NOMO-1 treated with DMSO at 0.1 percent for 48 hours (cell line): ENCODE measurements around the gene OR2A7.
"Not testable (repeated sequence)": the region's sequence is repeated elsewhere in the genome, so short reads cannot be mapped to it uniquely, and the experiment has no call there.

Experiments
- DNase-seq: peaks from one replicate; lab custom pipeline; 2025; ENCODE audit not compliant: unreplicated experiment; lab: John Stamatoyannopoulos, UW

The OR2A7 gene, protein sequence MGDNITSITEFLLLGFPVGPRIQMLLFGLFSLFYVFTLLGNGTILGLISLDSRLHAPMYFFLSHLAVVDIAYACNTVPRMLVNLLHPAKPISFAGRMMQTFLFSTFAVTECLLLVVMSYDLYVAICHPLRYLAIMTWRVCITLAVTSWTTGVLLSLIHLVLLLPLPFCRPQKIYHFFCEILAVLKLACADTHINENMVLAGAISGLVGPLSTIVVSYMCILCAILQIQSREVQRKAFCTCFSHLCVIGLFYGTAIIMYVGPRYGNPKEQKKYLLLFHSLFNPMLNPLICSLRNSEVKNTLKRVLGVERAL

DNA sequence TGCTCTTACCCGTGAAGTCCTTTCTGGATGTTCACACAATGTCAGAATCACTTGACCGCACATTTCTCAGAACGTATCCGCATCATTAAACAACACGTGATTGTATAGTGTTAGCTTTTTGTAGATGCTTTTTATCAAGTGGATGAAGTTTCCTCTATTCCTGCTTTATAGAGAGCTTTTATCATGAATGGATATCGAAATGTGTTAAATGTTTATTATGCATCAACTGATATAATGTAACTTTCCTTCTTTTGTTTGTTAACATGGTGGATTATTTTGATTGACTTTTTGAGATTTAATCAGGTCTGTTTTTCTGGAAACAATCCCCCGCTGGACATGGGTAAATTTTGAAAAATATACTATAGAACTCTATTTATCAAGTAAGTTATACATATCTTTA lies at the start of gene OR2A7:
TSS of gene OR2A7 (minus strand) at position 101 of the 400 bp plus-strand sequence. CDS start 5,164 bp downstream, outside the sequence.
- DNase-seq, result not testable (repeated sequence)

DNA sequence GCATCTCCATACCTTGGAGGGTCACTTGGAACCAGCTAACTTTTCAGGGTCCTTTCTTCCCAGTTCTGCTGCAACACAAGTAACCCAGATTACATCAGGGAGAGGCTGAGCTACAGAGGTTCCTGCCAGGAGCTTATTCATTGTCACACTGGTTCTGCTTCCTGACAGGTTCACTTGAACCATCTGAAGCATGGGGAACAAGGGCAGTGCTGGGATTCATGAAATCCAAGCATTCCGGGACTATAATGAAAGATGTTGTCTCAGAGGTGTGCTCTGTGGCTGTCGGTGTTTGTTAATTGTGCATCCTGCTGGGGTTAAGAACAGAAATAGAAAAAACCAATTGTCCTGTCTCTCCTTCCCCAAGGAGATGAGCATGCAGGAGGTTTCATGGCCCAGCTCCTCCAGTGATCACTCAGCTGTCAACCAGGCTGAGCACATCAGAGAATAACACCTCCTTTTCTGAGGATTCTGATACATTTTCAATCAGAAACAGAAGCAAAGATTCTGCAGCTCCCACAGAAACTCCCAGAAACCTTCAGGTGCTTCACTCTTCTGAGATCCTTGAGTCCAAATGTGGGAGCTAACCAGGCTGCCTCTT lies 47.4 kb upstream of the OR2A7 start, which contains the start of gene OR2A1:
TSS of gene OR2A1 (plus strand) at position 548 of the 598 bp plus-strand sequence. CDS start 5,706 bp downstream, outside the sequence.
- not testable (repeated sequence) for DNase-seq

DNA sequence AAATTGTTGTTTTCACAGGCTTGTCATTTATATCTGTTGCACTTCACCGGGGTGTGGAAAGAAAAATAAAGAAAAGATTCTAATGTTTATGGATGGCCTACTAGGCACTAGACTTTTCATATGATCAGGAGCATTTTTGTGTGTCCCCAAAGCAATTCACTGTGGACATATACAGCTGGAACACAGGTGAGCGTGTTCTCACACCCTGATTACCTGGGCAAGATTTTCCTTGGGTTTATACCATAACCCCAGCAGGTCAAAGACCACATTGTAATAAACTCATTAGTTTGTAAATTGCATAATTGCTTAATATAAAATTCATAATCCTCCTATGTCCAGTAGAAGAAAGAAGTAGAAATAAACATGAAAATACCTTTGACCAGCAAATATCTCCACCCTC lies 46.6 kb upstream of the OR2A7 start:
- not testable (repeated sequence) for DNase-seq

DNA sequence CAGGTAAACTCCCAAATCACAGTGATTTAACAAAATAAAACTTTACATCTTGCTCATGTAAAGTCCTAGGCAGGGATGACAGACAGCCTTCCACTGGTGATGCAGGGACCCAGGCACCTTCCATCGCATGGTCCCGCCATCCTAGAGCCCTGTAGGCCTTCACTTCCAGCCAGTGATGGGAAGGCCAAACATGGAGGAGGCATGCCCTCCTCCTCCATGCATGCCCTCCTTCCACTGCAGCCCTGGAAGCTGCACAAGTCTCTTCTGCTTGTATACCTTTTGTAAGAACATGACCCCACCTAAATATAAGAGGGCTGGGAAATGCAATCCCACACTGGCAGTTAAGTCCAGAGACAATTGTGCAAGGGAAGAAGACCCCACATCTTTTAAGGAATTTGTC lies 45.1 kb upstream of the OR2A7 start:
- DNase-seq, result not testable (repeated sequence)

DNA sequence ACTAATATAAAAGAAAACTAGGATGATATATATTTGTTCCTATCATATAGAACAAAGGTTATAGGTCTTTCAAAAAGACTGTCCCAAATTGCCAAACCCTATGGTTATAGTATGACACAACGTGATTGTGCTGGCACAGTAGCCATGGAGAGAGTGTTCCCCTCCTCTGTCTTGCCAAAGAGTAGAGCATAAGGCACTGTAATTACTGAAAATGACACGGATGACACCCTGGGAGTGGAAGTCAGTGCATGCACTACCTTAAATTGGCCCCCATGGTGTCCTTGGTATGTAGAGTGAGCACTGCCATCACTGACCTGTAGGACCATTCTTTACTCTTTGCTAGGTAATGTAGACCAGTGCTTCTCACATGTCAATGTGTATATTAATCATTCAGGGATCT lies 40.6 kb upstream of the OR2A7 start:
- DNase-seq, result not testable (repeated sequence)

DNA sequence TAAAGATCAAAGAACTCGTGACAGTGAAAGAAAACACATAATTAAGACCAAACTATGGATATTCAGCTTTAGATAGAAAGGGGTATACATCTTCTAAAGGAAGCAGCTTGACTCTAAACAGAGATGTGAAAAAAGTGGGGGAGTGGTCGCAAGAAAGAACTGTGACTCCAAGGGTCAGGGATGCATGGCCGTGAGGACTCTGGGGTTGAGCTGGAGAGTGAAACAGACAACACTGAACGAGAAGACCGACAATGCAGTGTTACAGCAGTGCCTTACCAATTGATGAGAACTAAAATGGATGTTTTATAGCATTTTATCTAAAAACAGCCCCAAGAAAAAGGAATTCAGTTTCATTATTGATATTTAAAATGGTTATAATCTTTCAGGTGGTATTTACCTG lies 39.0 kb upstream of the OR2A7 start:
- not testable (repeated sequence) for DNase-seq

DNA sequence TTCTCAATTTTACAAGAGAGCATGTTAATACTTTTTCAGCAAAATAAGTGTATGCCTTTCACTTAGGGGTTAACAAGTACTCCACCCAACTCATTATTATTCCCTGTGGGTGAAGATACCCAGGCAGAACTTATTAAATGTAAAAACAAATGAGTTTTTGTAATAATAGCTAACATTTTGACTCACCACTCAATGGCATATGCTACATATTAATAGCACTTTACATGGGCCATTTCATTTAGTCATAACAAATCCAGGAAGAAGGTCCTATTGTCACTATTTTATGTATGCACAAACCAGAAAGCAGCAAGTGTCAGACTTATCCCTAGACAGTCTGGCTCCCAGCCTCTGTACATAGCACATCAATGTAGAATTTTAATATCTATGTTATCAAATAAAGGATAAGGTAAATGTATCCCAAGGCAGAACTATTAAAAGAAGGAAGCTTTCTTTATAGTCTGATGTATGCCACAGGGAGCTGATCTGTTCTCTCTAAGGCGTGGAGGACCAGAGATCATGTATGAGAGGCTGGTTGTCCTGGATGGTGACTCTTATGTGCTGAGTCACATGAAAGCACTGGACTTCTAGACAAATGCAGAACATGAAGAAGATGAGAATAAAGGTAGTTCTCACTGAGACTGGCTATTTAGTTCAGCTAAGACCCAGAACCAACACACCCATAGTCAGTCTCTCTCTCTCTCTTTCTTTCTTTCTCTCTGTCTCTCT lies 38.1 kb upstream of the OR2A7 start:
- not testable (repeated sequence) for DNase-seq

DNA sequence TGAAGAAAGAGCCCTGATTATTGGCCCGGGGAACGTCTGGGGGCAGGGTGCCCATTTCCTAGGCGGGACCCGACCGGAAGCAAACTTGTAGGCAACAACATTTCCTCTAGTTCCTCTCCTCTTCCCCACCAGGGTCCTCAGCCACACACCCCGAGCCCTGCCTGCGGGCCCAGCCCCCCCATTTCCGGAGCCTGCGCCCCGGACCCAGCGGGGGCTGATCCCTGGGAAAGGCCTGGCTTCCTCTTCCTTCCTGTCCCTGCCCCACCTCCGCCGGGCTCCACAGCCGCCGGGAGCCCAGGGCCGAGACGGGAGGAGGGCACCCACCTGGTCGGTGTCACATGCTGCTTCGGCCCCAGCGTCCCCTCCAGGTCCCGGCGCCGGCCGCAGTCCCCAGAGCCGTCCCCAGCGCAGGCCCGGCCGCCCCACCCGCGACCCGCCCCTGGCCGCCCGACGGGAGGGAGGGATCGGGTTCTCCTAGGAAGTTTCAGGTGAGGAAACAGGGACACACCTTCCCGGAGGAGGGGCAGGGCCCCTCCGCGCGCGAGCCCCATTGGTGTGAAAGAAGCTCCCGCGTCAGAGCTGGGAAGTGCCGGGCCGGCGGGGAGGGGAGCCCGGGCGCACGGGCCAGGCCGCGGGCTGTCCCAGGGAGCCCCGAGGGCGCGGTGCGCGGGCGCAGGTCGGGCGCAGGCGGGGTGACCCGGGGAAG lies 29.4 kb upstream of the OR2A7 start:
- DNase-seq, result not testable (repeated sequence)

DNA sequence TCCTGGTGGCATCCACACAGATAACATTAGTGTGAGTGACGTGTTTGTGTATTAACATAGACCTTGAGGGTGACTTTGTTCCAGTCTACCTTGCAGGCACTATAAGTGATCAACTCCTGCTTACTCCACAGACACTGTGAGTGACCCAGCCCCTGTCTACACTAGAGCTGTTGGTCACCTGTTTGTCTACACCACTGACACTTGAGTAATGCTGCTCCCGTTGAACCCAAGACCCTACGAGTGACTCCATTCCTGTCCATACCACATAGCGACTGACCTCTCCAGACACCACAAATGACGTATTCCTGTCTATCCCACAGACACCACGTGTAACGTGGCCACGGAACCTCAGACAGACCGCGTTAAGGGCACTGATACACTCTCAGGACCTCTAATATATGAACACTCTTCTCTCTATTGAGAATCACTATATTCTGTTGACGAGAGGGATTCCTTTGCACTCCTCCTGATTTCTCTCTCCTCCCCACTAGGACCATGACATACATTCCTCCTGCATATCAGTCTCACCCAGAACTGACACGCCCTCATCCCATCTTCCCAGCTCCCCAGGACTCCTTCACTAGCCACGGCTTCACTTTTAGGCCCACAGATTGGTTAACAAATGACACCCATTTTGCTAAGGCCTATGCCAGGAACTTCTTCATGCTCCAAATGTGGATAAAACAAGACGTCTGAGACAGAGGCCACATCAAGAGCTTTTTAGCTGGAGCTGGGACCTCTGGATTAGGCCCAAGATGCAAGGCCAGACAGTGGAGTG lies 28.0 kb upstream of the OR2A7 start:
- DNase-seq, result not testable (repeated sequence)

DNA sequence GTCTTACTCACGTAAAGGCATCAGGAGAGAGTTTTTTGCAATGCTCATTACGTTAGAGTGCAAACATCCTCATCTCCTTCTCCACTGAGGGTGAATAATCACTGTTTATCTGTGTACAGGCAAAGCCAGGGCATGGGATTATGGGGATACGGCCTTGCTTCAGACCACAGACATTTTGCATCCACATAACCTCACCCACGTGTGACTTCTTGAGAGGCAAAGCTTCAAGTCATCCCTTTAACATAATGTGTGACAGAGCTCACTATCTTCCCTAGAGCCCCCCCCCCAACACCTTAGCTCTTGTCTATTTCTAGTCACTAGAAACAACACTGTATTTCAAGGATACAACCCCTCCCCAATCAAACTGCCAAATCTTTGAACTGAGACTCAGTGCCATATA lies 27.0 kb upstream of the OR2A7 start:
- not testable (repeated sequence) for DNase-seq

DNA sequence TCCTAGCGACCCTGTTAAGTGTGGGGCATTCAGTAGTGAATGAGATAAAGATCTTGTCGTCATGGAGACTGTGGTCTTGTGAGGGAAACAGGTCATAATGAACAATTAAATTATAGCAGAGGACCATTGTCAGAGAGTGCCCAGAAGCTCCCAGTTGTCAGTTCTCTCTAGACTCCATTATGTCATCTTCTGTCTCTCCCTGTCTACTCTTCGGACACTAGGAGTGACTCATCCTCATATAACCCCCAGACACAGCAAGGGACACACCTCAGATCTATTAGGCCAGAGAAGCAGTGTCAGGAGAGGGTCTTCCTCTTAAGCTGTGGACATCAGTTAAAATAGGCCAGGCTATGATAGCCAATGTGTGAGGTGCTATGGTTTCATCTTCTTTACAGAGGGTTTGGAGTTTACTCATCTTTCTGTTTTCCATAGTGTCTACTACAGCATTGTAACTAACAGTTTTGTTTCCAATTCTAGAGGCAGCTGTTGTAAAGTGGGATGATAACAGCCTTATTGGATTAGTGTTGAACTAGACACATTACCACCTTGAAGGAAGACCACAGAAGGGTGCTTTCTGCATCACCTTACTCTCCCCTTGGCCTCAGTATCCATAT lies 22.7 kb upstream of the OR2A7 start:
- not testable (repeated sequence) for DNase-seq

DNA sequence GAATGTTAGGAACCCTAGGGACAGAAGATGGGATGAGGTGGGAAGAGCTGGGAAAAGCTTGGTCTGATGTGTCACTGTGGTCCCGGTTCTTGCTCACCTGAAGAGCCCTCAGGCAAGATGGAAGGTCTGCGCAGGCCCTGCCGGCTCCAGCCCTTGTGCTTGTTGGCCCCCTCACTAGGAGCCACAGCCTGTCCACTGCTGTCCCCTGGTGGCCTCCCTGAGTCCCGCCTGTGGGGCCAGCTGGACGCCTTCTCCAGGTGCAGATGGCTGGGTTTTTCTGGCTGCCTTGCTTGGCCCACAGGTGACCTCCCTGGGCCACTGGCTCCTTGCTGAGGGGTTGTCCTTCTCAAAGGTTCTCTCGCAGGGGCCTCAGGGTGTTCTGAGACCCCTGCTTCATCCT lies 19.1 kb upstream of the OR2A7 start:
- not testable (repeated sequence) for DNase-seq

DNA sequence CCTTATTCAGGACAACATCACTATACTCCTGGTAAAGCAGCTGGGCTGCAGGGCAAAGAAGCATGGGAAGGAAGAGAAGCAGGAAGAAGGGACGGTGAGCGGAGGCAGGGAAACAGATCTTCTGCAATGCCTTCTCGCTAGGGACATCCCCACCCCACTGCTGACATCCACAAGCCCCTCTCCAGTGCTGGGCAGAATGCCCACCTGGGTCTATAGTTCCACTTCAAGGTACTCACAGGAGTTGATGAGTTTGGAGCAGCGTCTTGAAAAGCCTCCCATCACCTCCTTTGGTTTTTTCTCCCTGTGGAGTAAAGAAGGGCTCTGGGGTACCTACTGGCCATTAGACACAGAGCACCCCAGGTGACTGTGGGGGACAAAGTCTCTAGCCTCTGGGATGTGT lies 17.9 kb upstream of the OR2A7 start:
- not testable (repeated sequence) for DNase-seq

DNA sequence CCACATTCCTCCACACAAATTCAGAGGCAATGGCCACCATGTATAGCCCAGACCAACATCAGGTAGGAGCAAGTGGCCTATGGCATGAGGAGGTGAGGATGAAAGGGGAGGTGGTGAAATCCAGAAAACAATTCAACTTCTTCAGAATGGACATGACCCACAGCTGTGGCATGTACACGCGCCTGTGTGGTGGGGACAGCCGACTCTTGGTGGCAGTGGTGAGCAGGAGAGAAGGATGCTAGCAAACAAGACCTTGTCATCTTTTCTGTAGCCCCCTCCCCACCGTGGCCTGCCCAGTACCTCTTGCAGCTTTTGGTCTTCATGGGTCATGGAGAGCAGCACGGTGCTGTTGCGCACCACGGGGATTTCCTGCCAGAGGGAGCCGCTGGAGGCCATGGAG lies 17.4 kb upstream of the OR2A7 start:
- DNase-seq, result not testable (repeated sequence)

DNA sequence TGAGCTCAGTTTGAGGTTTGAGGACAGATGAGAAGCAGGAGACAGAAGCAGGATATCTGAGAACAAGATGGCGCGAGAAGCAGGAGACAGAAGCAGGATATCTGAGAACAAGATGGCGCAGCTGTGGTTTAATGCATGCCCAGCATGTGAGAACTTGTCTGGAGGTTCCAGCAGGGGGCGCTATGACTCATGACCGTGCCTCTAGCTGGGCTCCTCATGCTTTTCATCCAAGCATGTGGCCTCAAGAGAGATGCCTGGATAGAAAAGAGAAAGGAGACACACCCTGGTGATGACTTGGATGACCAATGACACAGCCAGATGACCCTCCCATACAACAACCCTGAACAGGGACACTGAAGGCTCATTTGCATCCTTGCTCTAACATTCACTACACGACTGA lies 15.4 kb upstream of the OR2A7 start:
- DNase-seq, result not testable (repeated sequence)

DNA sequence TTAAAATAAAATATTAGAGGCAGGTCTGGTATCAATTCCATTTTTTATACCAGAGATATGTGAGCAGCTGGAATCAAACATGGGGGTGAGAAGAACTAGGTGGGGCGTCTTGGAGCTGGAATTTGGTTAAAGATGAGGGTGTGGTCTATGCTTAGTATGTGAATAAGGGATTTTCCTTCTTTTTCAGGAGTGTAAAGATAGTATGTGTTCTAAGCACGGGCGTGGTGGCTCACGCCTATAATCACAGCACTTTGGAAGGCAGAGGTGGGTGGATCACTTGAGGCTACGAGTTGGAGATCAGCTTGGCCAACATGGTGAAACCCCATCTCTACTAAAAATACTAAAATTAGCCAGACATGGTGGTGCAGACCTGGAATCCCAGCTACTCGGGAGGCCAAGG lies 10.7 kb upstream of the OR2A7 start:
- DNase-seq, result not testable (repeated sequence)

DNA sequence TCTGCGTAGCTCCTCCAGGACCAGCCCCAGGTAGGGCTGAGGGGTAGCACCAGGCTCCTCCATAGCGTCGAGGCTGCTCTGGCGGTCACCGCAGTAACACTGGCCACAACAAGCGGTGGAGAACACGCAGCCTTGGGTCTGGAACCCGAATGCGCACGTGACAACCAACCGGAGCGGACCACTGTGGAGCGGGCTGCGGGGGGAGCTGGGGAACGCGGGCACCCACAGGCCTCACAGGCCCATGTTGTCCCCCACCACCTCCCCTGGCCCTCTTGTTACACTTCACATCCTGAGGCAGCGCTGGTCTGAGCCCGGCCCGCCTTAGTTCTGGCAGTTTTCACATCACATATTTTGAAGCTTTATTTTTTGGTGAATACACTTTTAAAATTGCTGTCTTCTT lies 4.6 kb upstream of the OR2A7 start, which contains the start of gene CTAGE8:
TSS of gene CTAGE8 (minus strand) at position 101 of the 400 bp plus-strand sequence. CDS start at position 63, 38 bp downstream.
- DNase-seq, result not testable (repeated sequence)

DNA sequence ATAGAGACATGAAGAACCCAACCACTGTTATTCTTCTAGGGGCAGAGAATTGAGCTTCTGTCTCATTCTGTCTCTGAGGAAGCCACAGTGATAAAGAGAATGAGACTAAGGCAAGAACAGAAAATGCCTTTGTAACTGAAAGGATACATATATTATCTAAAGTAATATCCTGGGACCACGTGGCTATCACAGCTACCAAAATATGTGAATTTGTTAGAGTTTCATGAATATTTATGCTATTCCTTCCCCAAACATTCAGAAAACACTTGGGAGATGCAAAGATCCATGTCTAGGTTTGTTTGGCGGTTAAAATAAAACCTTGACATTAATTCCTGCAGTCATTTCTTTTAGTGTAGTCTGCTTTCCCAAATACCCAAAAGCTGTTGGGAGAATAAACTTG lies 2.5 kb downstream of the OR2A7 start:
- not testable (repeated sequence) for DNase-seq

DNA sequence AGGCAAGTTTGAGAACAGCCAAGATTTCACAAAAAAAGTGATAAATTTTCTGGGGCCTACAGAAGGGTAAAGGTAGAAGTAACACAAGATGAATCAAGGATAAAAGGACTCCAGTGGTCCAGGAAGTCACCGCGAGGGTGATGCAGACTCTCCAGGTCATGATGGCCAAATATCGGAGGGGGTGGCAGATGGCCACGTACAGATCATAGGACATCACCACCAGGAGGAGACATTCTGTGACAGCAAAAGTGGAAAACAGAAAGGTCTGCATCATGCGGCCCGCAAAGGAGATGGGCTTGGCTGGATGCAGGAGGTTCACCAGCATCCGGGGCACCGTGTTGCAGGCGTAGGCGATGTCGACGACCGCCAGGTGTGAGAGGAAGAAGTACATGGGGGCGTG lies 5.5 kb downstream of the OR2A7 start:
- DNase-seq, result not testable (repeated sequence)

DNA sequence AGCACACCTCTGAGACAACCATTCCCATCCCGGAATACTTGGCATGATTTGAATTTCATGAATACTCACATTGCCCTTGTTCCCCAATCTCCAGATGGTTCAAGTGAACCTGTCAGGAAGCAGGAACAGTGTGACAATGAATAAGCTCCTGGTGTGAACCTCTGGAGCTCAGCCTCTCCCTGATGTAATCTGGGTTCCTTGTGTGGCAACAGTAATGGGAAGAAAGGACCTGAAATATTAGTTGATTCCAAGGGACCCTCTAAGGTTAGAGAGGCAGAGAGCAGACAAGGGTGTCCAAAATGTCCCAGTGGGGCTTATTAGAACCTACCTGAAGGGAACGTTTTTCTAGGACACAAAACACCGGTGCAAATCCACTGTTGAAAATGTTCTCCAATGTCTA lies 8.5 kb downstream of the OR2A7 start:
- no peak for DNase-seq
